H9 (cell line): ENCODE results near the gene EDRF1. TPM values are rescaled to one million over a fixed set of nuclear protein-coding genes. Genes with fewer than 3 reads are reported as not detected.
A peak's percentile ranks its signal among the peaks of the same experiment; 100 is the strongest.

Experiments used
- DNase-seq: peaks from one replicate; pipeline ENCODE4 v3.0.0-alpha.2; 2017
- H2AFZ ChIP-seq: one replicate; pipeline ENCODE4 v1.6.1; 2013; ENCODE audit warnings: mild to moderate bottlenecking, low read length, control low read depth, moderate library complexity
- H2AK5ac ChIP-seq: 2 replicates; pipeline ENCODE4 v1.6.1; 2013; ENCODE audit warnings: low read length, control low read depth, mixed read lengths; ENCODE audit not compliant: insufficient read length
- H2BK120ac ChIP-seq: one replicate; pipeline ENCODE4 v1.6.1; 2013; ENCODE audit warnings: low read depth, mild to moderate bottlenecking, low read length, control low read depth, inconsistent platforms; ENCODE audit not compliant: poor library complexity, severe bottlenecking
- H2BK12ac ChIP-seq: 2 replicates; pipeline ENCODE4 v1.6.1; 2013; ENCODE audit warnings: low read length, control low read depth, mixed read lengths, low read depth; ENCODE audit not compliant: insufficient read length
- H2BK15ac ChIP-seq: 2 replicates; pipeline ENCODE4 v1.6.1; 2013; ENCODE audit warnings: low read depth, low read length, control low read depth
- H2BK20ac ChIP-seq: one replicate; pipeline ENCODE4 v1.6.1; 2013; ENCODE audit warnings: low read depth, mild to moderate bottlenecking, low read length, control low read depth, inconsistent platforms; ENCODE audit not compliant: poor library complexity, severe bottlenecking
- H2BK5ac ChIP-seq: 2 replicates; pipeline ENCODE4 v1.6.1; 2013; ENCODE audit warnings: low read length, control low read depth, mixed read lengths; ENCODE audit not compliant: insufficient read length
- H3K14ac ChIP-seq: 2 replicates; pipeline ENCODE4 v1.6.1; 2013; ENCODE audit warnings: low read length, control low read depth; ENCODE audit not compliant: insufficient read depth
- H3K18ac ChIP-seq: 2 replicates; pipeline ENCODE4 v1.6.1; 2013; ENCODE audit warnings: low read depth, mild to moderate bottlenecking, mixed read lengths, low read length, control low read depth; ENCODE audit not compliant: insufficient read length
- H3K23ac ChIP-seq: 2 replicates; pipeline ENCODE4 v1.6.1; 2013; ENCODE audit warnings: low read length, control low read depth, mixed read lengths, low read depth; ENCODE audit not compliant: insufficient read length
- H3K23me2 ChIP-seq: 2 replicates; pipeline ENCODE4 v1.6.1; 2013; ENCODE audit warnings: low read depth, mild to moderate bottlenecking, mixed read lengths, low read length, control low read depth; ENCODE audit not compliant: insufficient read length, poor library complexity, severe bottlenecking
- H3K27ac ChIP-seq: 2 replicates; pipeline ENCODE4 v1.5.1; 2013; ENCODE audit warnings: low read length, control low read depth, mixed read lengths, low read depth; ENCODE audit not compliant: insufficient read length
- H3K27me3 ChIP-seq: 2 replicates; pipeline ENCODE4 v1.6.1; 2013; ENCODE audit warnings: low read length, control low read depth, inconsistent platforms; ENCODE audit not compliant: insufficient read depth
- H3K4ac ChIP-seq: 2 replicates; pipeline ENCODE4 v1.6.1; 2013; ENCODE audit warnings: low read depth, mild to moderate bottlenecking, control low read depth, inconsistent platforms, low read length, moderate library complexity
- H3K4me1 ChIP-seq: 2 replicates; pipeline ENCODE4 v1.6.1; 2013; ENCODE audit warnings: low read length, control low read depth, inconsistent platforms; ENCODE audit not compliant: insufficient read depth
- H3K4me2 ChIP-seq: 2 replicates; pipeline ENCODE4 v1.6.1; 2013; ENCODE audit warnings: low read length, control low read depth, mixed read lengths; ENCODE audit not compliant: insufficient read length, insufficient read depth
- H3K56ac ChIP-seq: 2 replicates; pipeline ENCODE4 v1.6.1; 2013; ENCODE audit warnings: low read depth, mild to moderate bottlenecking, mixed read lengths, low read length, control low read depth; ENCODE audit not compliant: insufficient read length
- H3K79me1 ChIP-seq: 2 replicates; pipeline ENCODE4 v1.6.1; 2013; ENCODE audit warnings: low read depth, mild to moderate bottlenecking, moderate library complexity, low read length, control low read depth, inconsistent platforms; ENCODE audit not compliant: insufficient read depth, poor library complexity, severe bottlenecking
- H3K79me2 ChIP-seq: 2 replicates; pipeline ENCODE4 v1.6.1; 2013; ENCODE audit warnings: low read length, control low read depth, inconsistent platforms; ENCODE audit not compliant: insufficient read depth
- H3K9ac ChIP-seq: 2 replicates; pipeline ENCODE4 v1.6.1; 2013; ENCODE audit warnings: low read length, control low read depth, mixed read lengths; ENCODE audit not compliant: insufficient read length; ENCODE audit errors: extremely low read depth
- H3K9me3 ChIP-seq: one replicate; pipeline ENCODE4 v1.6.1; 2013; ENCODE audit warnings: low read depth, low read length, inconsistent platforms; ENCODE audit not compliant: control insufficient read depth
- H3T11ph ChIP-seq: one replicate; pipeline ENCODE4 v1.6.1; 2013; ENCODE audit warnings: mild to moderate bottlenecking, low read length, control low read depth, inconsistent platforms
- H4K20me1 ChIP-seq: one replicate; pipeline ENCODE4 v1.6.1; 2013; ENCODE audit not compliant: control insufficient read depth, insufficient read length, insufficient read depth
- H4K5ac ChIP-seq: 2 replicates; pipeline ENCODE4 v1.6.1; 2013; ENCODE audit warnings: low read depth, mild to moderate bottlenecking, mixed read lengths, low read length, control low read depth; ENCODE audit not compliant: insufficient read length
- H4K8ac ChIP-seq: replicated peaks from 2 replicates; pipeline ENCODE4 v1.6.1; 2013; ENCODE audit warnings: low read length, control low read depth, mixed read lengths, low read depth; ENCODE audit not compliant: insufficient read length
- H4K91ac ChIP-seq: 2 replicates; pipeline ENCODE4 v1.6.1; 2013; ENCODE audit warnings: low read depth, mild to moderate bottlenecking, moderate library complexity, mixed read lengths, low read length, control low read depth; ENCODE audit not compliant: insufficient read length
- H3K27ac Mint-ChIP-seq, 3 experiments: 2 replicates in 2 of 3; 3 replicates in 1 of 3; pipeline ENCODE4 v1.8.0; 2020 to 2021; ENCODE audit warnings: mixed read lengths in 3 of 3, mild to moderate bottlenecking in 1 of 3, moderate library complexity in 1 of 3
- H3K27me3 Mint-ChIP-seq: 2 replicates; pipeline ENCODE4 v1.8.0; 2021; ENCODE audit warnings: low read depth, mild to moderate bottlenecking, moderate library complexity, mixed read lengths
- H3K36me3 Mint-ChIP-seq, 3 experiments: 2 replicates in 2 of 3; 3 replicates in 1 of 3; pipeline ENCODE4 v1.8.0; 2020 to 2021; ENCODE audit warnings: low read depth in 3 of 3, mixed read lengths in 3 of 3; ENCODE audit not compliant: insufficient read depth in 1 of 3
- H3K4me1 Mint-ChIP-seq, 2 experiments: 2 replicates each; pipeline ENCODE4 v1.8.0; 2020; ENCODE audit warnings: mixed read lengths in 2 of 2
- H3K4me3 Mint-ChIP-seq, 2 experiments: 2 replicates in 1 of 2; 3 replicates in 1 of 2; pipeline ENCODE4 v1.8.0; 2020 to 2021; ENCODE audit warnings: mild to moderate bottlenecking in 2 of 2, mixed read lengths in 2 of 2, moderate library complexity in 1 of 2
- H3K9me3 Mint-ChIP-seq, 2 experiments: 2 replicates in 1 of 2; 3 replicates in 1 of 2; pipeline ENCODE4 v1.8.0; 2020; ENCODE audit warnings: mild to moderate bottlenecking in 2 of 2, mixed read lengths in 2 of 2, moderate library complexity in 1 of 2
- WGBS: extraction: QIAGEN DNeasy Blood & Tissue Kit; methylation state at CpG from one replicate; pipeline ENCODE4 v1.1.7; 2013; ENCODE audit warnings: missing lambda C conversion rate, low lambda C conversion rate, mixed read lengths; ENCODE audit not compliant: insufficient read length; ENCODE audit errors: extremely low coverage; 5-methylcytosine and 5-hydroxymethylcytosine counted together
- total RNA-seq: library from RNA; stranded (reverse); gene quantifications from 2 replicates; pipeline ENCODE4 v1.2.1, GENCODE V29; 2021
- TF ChIP-seq, protein P1 (sequence below): fragments of 200-600 bp; sonication (generic); conservative IDR thresholded peaks from 3 replicates; pipeline ENCODE4 v1.8.0; 2021; ENCODE audit warnings: antibody characterized with exemption, mild to moderate bottlenecking

Gene EDRF1
- total RNA-seq, 1 experiment from 2014 or later, result 51.0 TPM

- H3K79me1 ChIP-seq, result no peaks in the 10 kb centered on the region
- peak overlapping the region in 1 of 3 experiments; percentile 77; a peak in 3 of 7 replicates for H3K27ac Mint-ChIP-seq
- H3K27ac ChIP-seq, result no peak overlapping the region
- peaks cover 35 to 66% (median 44%) of the 10 kb centered on the region in 3 experiments; a peak in 6 of 7 replicates for H3K36me3 Mint-ChIP-seq
- no peak overlapping the region for H4K8ac ChIP-seq
- no peaks in the 10 kb centered on the region for H3K27me3 ChIP-seq
- no peaks in the 10 kb centered on the region for H3K27me3 Mint-ChIP-seq
- H3K56ac ChIP-seq, result no peak overlapping the region
- no peaks in the 10 kb centered on the region; the same call in 1 of the 2 replicates for H3K4me1 ChIP-seq
- no peaks in the 10 kb centered on the region for H4K20me1 ChIP-seq
- no peaks in the 10 kb centered on the region for H3K9me3 Mint-ChIP-seq
- no peak overlapping the region for H3T11ph ChIP-seq
- H2BK5ac ChIP-seq, result no peak overlapping the region
- no peak for DNase-seq
- H3K14ac ChIP-seq, result no peak overlapping the region
- no peaks in the 10 kb centered on the region for H3K9me3 ChIP-seq
- no peak overlapping the region for H2BK15ac ChIP-seq
- H2BK20ac ChIP-seq, result no peak overlapping the region
- H3K4me1 Mint-ChIP-seq, result peaks cover 14 to 23% of the 10 kb centered on the region in 2 experiments
- H3K23ac ChIP-seq, result no peak overlapping the region
- no peak overlapping the region for H2AFZ ChIP-seq
- H2BK12ac ChIP-seq, result no peak overlapping the region
- no peak overlapping the region for H3K4ac ChIP-seq
- WGBS, result no CpG with 5 or more reads among the region's 24 CpGs
- no peak overlapping the region for H3K4me2 ChIP-seq
- no peak overlapping the region for H3K18ac ChIP-seq
- H2AK5ac ChIP-seq, result no peak overlapping the region
- no peak overlapping the region for H3K9ac ChIP-seq
- TF ChIP-seq, protein P1, sequence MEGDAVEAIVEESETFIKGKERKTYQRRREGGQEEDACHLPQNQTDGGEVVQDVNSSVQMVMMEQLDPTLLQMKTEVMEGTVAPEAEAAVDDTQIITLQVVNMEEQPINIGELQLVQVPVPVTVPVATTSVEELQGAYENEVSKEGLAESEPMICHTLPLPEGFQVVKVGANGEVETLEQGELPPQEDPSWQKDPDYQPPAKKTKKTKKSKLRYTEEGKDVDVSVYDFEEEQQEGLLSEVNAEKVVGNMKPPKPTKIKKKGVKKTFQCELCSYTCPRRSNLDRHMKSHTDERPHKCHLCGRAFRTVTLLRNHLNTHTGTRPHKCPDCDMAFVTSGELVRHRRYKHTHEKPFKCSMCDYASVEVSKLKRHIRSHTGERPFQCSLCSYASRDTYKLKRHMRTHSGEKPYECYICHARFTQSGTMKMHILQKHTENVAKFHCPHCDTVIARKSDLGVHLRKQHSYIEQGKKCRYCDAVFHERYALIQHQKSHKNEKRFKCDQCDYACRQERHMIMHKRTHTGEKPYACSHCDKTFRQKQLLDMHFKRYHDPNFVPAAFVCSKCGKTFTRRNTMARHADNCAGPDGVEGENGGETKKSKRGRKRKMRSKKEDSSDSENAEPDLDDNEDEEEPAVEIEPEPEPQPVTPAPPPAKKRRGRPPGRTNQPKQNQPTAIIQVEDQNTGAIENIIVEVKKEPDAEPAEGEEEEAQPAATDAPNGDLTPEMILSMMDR, result no peak
- H4K5ac ChIP-seq, result no peak overlapping the region
- no peaks in the 10 kb centered on the region for H3K23me2 ChIP-seq
- no peak overlapping the region for H3K4me3 Mint-ChIP-seq
- H3K79me2 ChIP-seq, result no peaks in the 10 kb centered on the region
- H4K91ac ChIP-seq, result no peak overlapping the region
- H2BK120ac ChIP-seq, result no peak overlapping the region
These were observed 43.5 kb downstream of the EDRF1 start for GRCh38 chr10:125762692-125763648.
